HepG2 (cell line): ENCODE data around the gene CCDC50. TPM values are rescaled to one million over a fixed set of nuclear protein-coding genes. Genes with fewer than 3 reads are reported as not detected.

Source experiments
- ATAC-seq: fragments of 200-7000 bp; cut with Tn5 transposase; 3 replicates; pipeline ENCODE4 v1.9.1; 2020; ENCODE audit warnings: mild to moderate bottlenecking, moderate library complexity
- BruUV-seq: library from RNA; stranded (reverse); fragments of 400-500 nt; replicated peaks from 2 replicates; lab custom pipeline; 2021; lab: Mats Ljungman, UMichigan
- CTCF ChIA-PET: fragments of 300-600 bp; formaldehyde crosslinking; extraction: SDS; loops from one replicate; lab custom pipeline; 2021; ENCODE audit warnings: low total read pairs, inconsistent platforms, low intra/inter-chr PET ratio; lab: Yijun Ruan, JAX
- POLR2A ChIA-PET: fragments of 350-600 bp; sonication (Branson Sonifier 250); formaldehyde crosslinking; loops from one replicate; lab custom pipeline; 2020; ENCODE audit warnings: antibody characterized with exemption, inconsistent platforms; lab: Yijun Ruan, JAX
- DNase-seq: peaks from one replicate; pipeline ENCODE4 v3.0.0-alpha.2; 2015; ENCODE audit warnings: low spot score
- FAIRE-seq: peaks from 3 replicates; lab custom pipeline; 2011; peaks lifted over from hg19 to GRCh38; lab: Jason Lieb, UNC
- H2AFZ ChIP-seq: one replicate; pipeline ENCODE4 v1.6.1; 2011; ENCODE audit warnings: low read length, inconsistent platforms
- H3K27ac ChIP-seq: fragments of 300-600 bp; 3 replicates; pipeline ENCODE4 v1.8.0; 2011; ENCODE audit warnings: mixed run types, mild to moderate bottlenecking, mixed read lengths, low read length, inconsistent platforms; ENCODE audit not compliant: insufficient read depth; ENCODE audit errors: extremely low read length
- H3K27me3 ChIP-seq, 2 experiments: fragments of 200-600 bp in 1 of 2; 2 replicates in 1 of 2; 3 replicates in 1 of 2; pipeline versions ENCODE4 v1.6.0 to v1.8.0; 2011; ENCODE audit warnings: low read length in 2 of 2, mild to moderate bottlenecking in 2 of 2, moderate library complexity in 2 of 2, inconsistent platforms in 1 of 2; ENCODE audit not compliant: insufficient read depth in 2 of 2, control insufficient read depth in 1 of 2
- H3K36me3 ChIP-seq, 2 experiments: fragments of 200-600 bp in 1 of 2; replicated peaks in 1 of 2; 2 replicates in 1 of 2; 3 replicates in 1 of 2; pipeline versions ENCODE4 v1.5.1 to v1.8.0; 2011; ENCODE audit warnings: low read length in 2 of 2, inconsistent platforms in 1 of 2; ENCODE audit not compliant: insufficient read depth in 2 of 2, control insufficient read depth in 1 of 2
- H3K4me1 ChIP-seq: 2 replicates; pipeline ENCODE4 v1.5.1; 2012; ENCODE audit warnings: low read length, inconsistent platforms; ENCODE audit not compliant: insufficient read depth
- H3K4me2 ChIP-seq: 2 replicates; pipeline ENCODE4 v1.6.0; 2011; ENCODE audit warnings: low read depth, low read length, inconsistent platforms
- H3K4me3 ChIP-seq, 3 experiments: fragments of 200-600 bp in 1 of 3; sonication (generic), shearing (Covaris generic) in 1 of 3; replicated peaks in 1 of 3; 2 replicates each; pipeline ENCODE4 v1.5.1; 2011 to 2016; ENCODE audit warnings: low read length in 3 of 3, inconsistent platforms in 2 of 3, low read depth in 2 of 3, mild to moderate bottlenecking in 2 of 3, control low read depth in 1 of 3, mixed read lengths in 1 of 3; ENCODE audit not compliant: insufficient read depth in 1 of 3
- H3K79me2 ChIP-seq: one replicate; pipeline ENCODE4 v1.6.1; 2011; ENCODE audit warnings: low read length, inconsistent platforms; ENCODE audit not compliant: insufficient read depth
- H3K9ac ChIP-seq: 2 replicates; pipeline ENCODE4 v1.6.0; 2011; ENCODE audit warnings: mild to moderate bottlenecking, low read depth, low read length, inconsistent platforms; ENCODE audit not compliant: insufficient read depth
- H3K9me3 ChIP-seq: 2 replicates; pipeline ENCODE4 v1.5.1; 2012; ENCODE audit warnings: mild to moderate bottlenecking, low read length
- H4K20me1 ChIP-seq: 2 replicates; pipeline ENCODE4 v1.6.0; 2011; ENCODE audit warnings: inconsistent platforms, mild to moderate bottlenecking, low read length, moderate library complexity; ENCODE audit not compliant: insufficient read depth
- ATF7 ChIP-seq, 2 experiments: fragments of 450-650 bp in 1 of 2; sonication (generic) in 1 of 2; formaldehyde crosslinking in 1 of 2; IDR thresholded peaks; 2 replicates each; pipeline versions ENCODE4 v1.4.0 to v1.6.1; 2016 to 2020; ENCODE audit warnings: antibody characterized with exemption in 1 of 2, mild to moderate bottlenecking in 1 of 2, missing genetic modification reagents in 1 of 2
- ATF7-NPFF ChIP-seq: sonication (generic); formaldehyde crosslinking; IDR thresholded peaks from 2 replicates; pipeline ENCODE4 v1.8.1; 2023; ENCODE audit warnings: mild to moderate bottlenecking, low read depth, missing genetic modification reagents, moderate library complexity
- CCAR2 ChIP-seq: fragments of 200-400 bp; formaldehyde crosslinking; optimal IDR thresholded peaks from 2 replicates; pipeline ENCODE3; 2018; ENCODE audit warnings: low read depth, mild to moderate bottlenecking, low read length, moderate library complexity
- ELF4 ChIP-seq: sonication (generic); formaldehyde crosslinking; IDR thresholded peaks from 2 replicates; pipeline ENCODE4 v1.5.0; 2020; ENCODE audit warnings: missing genetic modification reagents, mild to moderate bottlenecking, moderate library complexity, borderline replicate concordance
- ELK4 ChIP-seq: sonication (generic); formaldehyde crosslinking; IDR thresholded peaks from 2 replicates; pipeline ENCODE4 v1.9.0; 2021; ENCODE audit warnings: missing genetic modification reagents, borderline replicate concordance
- PRDM10 ChIP-seq: sonication (generic); formaldehyde crosslinking; IDR thresholded peaks from 2 replicates; pipeline ENCODE4 v1.4.0; 2020; ENCODE audit warnings: low read depth, missing genetic modification reagents
- PRMT3 ChIP-seq: sonication (generic); formaldehyde crosslinking; IDR thresholded peaks from 2 replicates; pipeline ENCODE4 v1.8.1; 2022; ENCODE audit warnings: low read depth, mild to moderate bottlenecking, moderate library complexity, missing genetic modification reagents, borderline replicate concordance
- RNF219 ChIP-seq: sonication (generic); formaldehyde crosslinking; IDR thresholded peaks from 2 replicates; pipeline ENCODE4 v1.5.0; 2020; ENCODE audit warnings: mild to moderate bottlenecking, missing genetic modification reagents
- SMC3 ChIP-seq: IDR thresholded peaks from 2 replicates; pipeline ENCODE4 v1.6.1; 2011; ENCODE audit warnings: low read length, improper control_type of control experiment
- YEATS2 ChIP-seq: sonication (generic); formaldehyde crosslinking; IDR thresholded peaks from 2 replicates; pipeline ENCODE4 v1.4.0; 2020; ENCODE audit warnings: missing genetic modification reagents, borderline replicate concordance
- ZBTB37 ChIP-seq: sonication (generic); formaldehyde crosslinking; IDR thresholded peaks from 2 replicates; pipeline ENCODE4 v1.4.0; 2020; ENCODE audit warnings: mild to moderate bottlenecking, missing genetic modification reagents
- ZNF839 ChIP-seq: sonication (generic); formaldehyde crosslinking; IDR thresholded peaks from 2 replicates; pipeline ENCODE4 v1.4.0; 2020; ENCODE audit warnings: missing genetic modification reagents, mild to moderate bottlenecking, borderline replicate concordance
- ZSCAN29 ChIP-seq: sonication (generic); formaldehyde crosslinking; conservative IDR thresholded peaks from 2 replicates; pipeline ENCODE4 v1.4.0; 2020; ENCODE audit warnings: mild to moderate bottlenecking, missing genetic modification reagents
- ZSCAN9 ChIP-seq: IDR thresholded peaks from 2 replicates; pipeline ENCODE4 v1.6.1; 2016; ENCODE audit warnings: borderline replicate concordance
- WGBS: methylation state at CpG from one replicate; pipeline ENCODE4 v1.1.6; 2017; ENCODE audit warnings: low lambda C conversion rate; 5-methylcytosine and 5-hydroxymethylcytosine counted together
- in situ Hi-C: cut with HindIII; loops from 2 replicates; pipeline ENCODE4 v1.10.0; 2017; ENCODE audit warnings: low pct_unique_long_range_greater_than_20kb; ENCODE audit not compliant: extremely low pct_ligation_motif_present
- intact Hi-C: fragments of 100-400 bp; cut with micrococcal nuclease; formaldehyde crosslinking; loops from one replicate; pipeline ENCODE4 v1.10.0; 2022; ENCODE audit not compliant: unreplicated experiment
- polyA plus RNA-seq, 8 experiments: library from polyadenylated mRNA; depleted of rRNA in 3 of 8; stranded (reverse) in 7 of 8; unstranded in 1 of 8; fragments of >200 nt; fragmentation: Illumina TruSeq in 4 of 8; extraction: Trizol in 4 of 8; gene quantifications; 2 replicates each; pipeline versions ENCODE4 v1.2.1 to v1.2.3, GENCODE V29; 2011 to 2016; ENCODE audit warnings: low read depth in 4 of 8, missing spikeins in 1 of 8, mixed read lengths in 1 of 8; ENCODE audit not compliant: insufficient read depth in 1 of 8
- total RNA-seq, 5 experiments: library from RNA; depleted of rRNA; stranded (reverse); fragments of >200 nt; fragmentation: Illumina TruSeq; extraction: Trizol; gene quantifications; 2 replicates each; pipeline ENCODE4 v1.2.3, GENCODE V29; 2016; ENCODE audit warnings: low read depth in 1 of 5

Gene CCDC50
- total and polyA plus RNA-seq, 2 of the 13 experiments (the other 11 are each of a cell fraction or from before 2014, with no cell fraction given): 47.6 to 66.4 TPM

GRCh38 chr3:191336833-191337232 lies 7.6 kb downstream of the CCDC50 start (continued):
- no peak for TF ChIP-seq PRDM10 (CRISPR knock-in tag)
- TF ChIP-seq PRMT3 (CRISPR knock-in tag): no peak
- TF ChIP-seq, all 625 proteins: peak for 0

- FAIRE-seq: no peak
- intact Hi-C loops (loop anchor here (2.0 to 5.0 kb wide), 2 partner anchors 15 to 34 kb away; no protein-coding TSS in a partner anchor), in situ Hi-C loops (no loop called here)
- POLR2A ChIA-PET: interaction anchor here (1.0 kb wide), 1 partner anchor 9 kb away, joined by 3 read pairs; the partner anchor contains the start of gene CCDC50
- CTCF ChIA-PET: no interaction called here
- Histone ChIP-seq H3K27ac (no peak overlapping the region), H3K4me2 (no peak overlapping the region), H3K27me3 (no peaks in the 10 kb centered on the region), H3K79me2 (peaks cover 99% of the 10 kb centered on the region), H3K36me3 (no peaks in the 10 kb centered on the region; a peak in 1 of 5 replicates), H4K20me1 (peaks cover 42% of the 10 kb centered on the region), H3K9me3 (no peaks in the 10 kb centered on the region), H2AFZ (no peak overlapping the region), H3K4me1 (peaks cover 96% of the 10 kb centered on the region), H3K9ac (no peak overlapping the region), H3K4me3 (no peak overlapping the region)
- no peak for DNase-seq
- no peak for ATAC-seq
- 93% methylated on average over 4 of the region's 4 CpGs for WGBS
- BruUV-seq: no TSS peak
- TF ChIP-seq ATF7-NPFF (CRISPR knock-in tag) (no peak), ZBTB37 (CRISPR knock-in tag) (no peak), RNF219 (CRISPR knock-in tag) (no peak), SMC3 (no peak), ELF4 (CRISPR knock-in tag) (no peak), ZSCAN29 (no peak), ELK4 (CRISPR knock-in tag) (no peak), ZNF839 (CRISPR knock-in tag) (no peak), ATF7 (IDR thresholded peaks at IDR 0.05) (no peak), ATF7 (CRISPR knock-in tag; IDR thresholded peaks at IDR 0.05) (no peak), YEATS2 (CRISPR knock-in tag) (no peak), ZSCAN9 (CRISPR knock-in tag) (no peak), CCAR2 (no peak)
Observed at GRCh38 chr3:191338177-191338488, 8.9 kb downstream of the CCDC50 start.
